Caco-2 (cell line): ENCODE measurements around the gene DDX51. TPM values are rescaled to one million over a fixed set of nuclear protein-coding genes. Genes with fewer than 3 reads are reported as not detected.
"Not testable (repeated sequence)": the region's sequence is repeated elsewhere in the genome, so short reads cannot be mapped to it uniquely, and the experiment has no call there.

Experiments
- BruUV-seq: library from RNA; stranded (reverse); fragments of 400-500 nt; replicated peaks from 2 replicates; lab custom pipeline; 2021; lab: Mats Ljungman, UMichigan
- CTCF ChIA-PET: fragments of 300-600 bp; sonication (Branson Sonifier 250); formaldehyde crosslinking; loops from one replicate; lab custom pipeline; 2022; ENCODE audit warnings: antibody characterized with exemption; lab: Charles Lee
- POLR2A ChIA-PET: fragments of 300-600 bp; sonication (Branson Sonifier 250); formaldehyde crosslinking; loops from one replicate; lab custom pipeline; 2022; ENCODE audit warnings: antibody characterized with exemption; lab: Charles Lee
- DNase-seq, 2 experiments: peaks; one replicate each; pipeline versions ENCODE4 v3.0.0 to v3.0.0-alpha.2; 2020 to 2022
- H3K27me3 ChIP-seq: replicated peaks from 2 replicates; pipeline ENCODE4 v1.6.0; 2011; ENCODE audit warnings: low read length; ENCODE audit not compliant: control insufficient read depth, insufficient read depth
- H3K36me3 ChIP-seq: 2 replicates; pipeline ENCODE4 v1.5.1; 2011; ENCODE audit warnings: low read length; ENCODE audit not compliant: control insufficient read depth, insufficient read depth
- H3K4me1 ChIP-seq: fragments of 250-450 bp; sonication (Bioruptor Pico); 2 replicates; pipeline ENCODE4 v1.5.1; 2020; ENCODE audit warnings: mild to moderate bottlenecking
- H3K4me3 ChIP-seq: 2 replicates; pipeline ENCODE4 v1.5.1; 2011; ENCODE audit warnings: low read depth, mild to moderate bottlenecking, control low read depth, low read length
- H3K9me3 ChIP-seq: fragments of 250-450 bp; sonication (Bioruptor Pico); 2 replicates; pipeline ENCODE4 v1.5.1; 2020; ENCODE audit warnings: mild to moderate bottlenecking, moderate library complexity
- H3K27ac Mint-ChIP-seq: one replicate; pipeline ENCODE4 v1.8.0; 2022; ENCODE audit warnings: mixed read lengths; ENCODE audit not compliant: unreplicated experiment
- H3K27me3 Mint-ChIP-seq: one replicate; pipeline ENCODE4 v1.8.0; 2022; ENCODE audit warnings: mixed read lengths; ENCODE audit not compliant: insufficient read depth, unreplicated experiment
- H3K36me3 Mint-ChIP-seq: one replicate; pipeline ENCODE4 v1.8.0; 2022; ENCODE audit warnings: mild to moderate bottlenecking, mixed read lengths; ENCODE audit not compliant: insufficient read depth, unreplicated experiment
- H3K4me1 Mint-ChIP-seq: one replicate; pipeline ENCODE4 v1.8.0; 2022; ENCODE audit warnings: low read depth, mixed read lengths; ENCODE audit not compliant: unreplicated experiment
- H3K4me3 Mint-ChIP-seq: one replicate; pipeline ENCODE4 v1.8.0; 2022; ENCODE audit warnings: mild to moderate bottlenecking, moderate library complexity, mixed read lengths; ENCODE audit not compliant: unreplicated experiment
- H3K9me3 Mint-ChIP-seq: one replicate; pipeline ENCODE4 v1.8.0; 2022; ENCODE audit warnings: mixed read lengths; ENCODE audit not compliant: unreplicated experiment
- CTCF ChIP-seq, 2 experiments: fragments of 200-600 bp in 1 of 2; IDR thresholded peaks; 1 replicate in 1 of 2; 2 replicates in 1 of 2; pipeline versions ENCODE4 v1.5.1 to v1.8.0; 2011 to 2022; ENCODE audit warnings: antibody characterized with exemption in 1 of 2, control low read depth in 1 of 2, inconsistent platforms in 1 of 2, low read depth in 1 of 2, low read length in 1 of 2, mild to moderate bottlenecking in 1 of 2, moderate library complexity in 1 of 2; ENCODE audit not compliant: insufficient read depth in 1 of 2, severe bottlenecking in 1 of 2, unreplicated experiment in 1 of 2
- intact Hi-C: fragments of 100-400 bp; cut with micrococcal nuclease; formaldehyde crosslinking; loops from one replicate; pipeline ENCODE4 v1.10.0; 2022; ENCODE audit not compliant: unreplicated experiment
- total RNA-seq: library from RNA; stranded (reverse); gene quantifications from 2 replicates; pipeline ENCODE4 v1.2.3, GENCODE V29; 2022

DDX51 gene
- total RNA-seq, 1 experiment from 2014 or later = 40.4 TPM

GRCh38 chr12:132150780-132151144 lies 6.6 kb upstream of the DDX51 start:
- no peaks in the 10 kb centered on the region for H3K9me3 ChIP-seq
- no peak overlapping the region for H3K4me3 ChIP-seq
- Mint-ChIP-seq H3K4me1 (no peaks in the 10 kb centered on the region), H3K27ac (no peak overlapping the region), H3K27me3 (no peaks in the 10 kb centered on the region), H3K4me3 (no peak overlapping the region), H3K9me3 (no peaks in the 10 kb centered on the region), H3K36me3 (peaks cover 33% of the 10 kb centered on the region)
- intact Hi-C loops = no loop called here
- H3K27me3 ChIP-seq = no peaks in the 10 kb centered on the region
- H3K4me1 ChIP-seq = no peaks in the 10 kb centered on the region
- TF ChIP-seq CTCF (IDR thresholded peaks at IDR 0.05; ENCODE audit: insufficient read depth in 1 of 2, low read depth in 1 of 2, low read length in 1 of 2, severe bottlenecking in 1 of 2, unreplicated experiment in 1 of 2) = no peak
- CTCF ChIA-PET = no interaction called here
- POLR2A ChIA-PET = no interaction called here
- no peak for DNase-seq
- H3K36me3 ChIP-seq = peaks cover 2% of the 10 kb centered on the region; the same call in 1 of the 2 replicates
- no TSS peak for BruUV-seq

GRCh38 chr12:132149526-132149925 lies 5.4 kb upstream of the DDX51 start:
- intact Hi-C loops, CTCF ChIA-PET, BruUV-seq, H3K27ac Mint-ChIP-seq, H3K9me3 Mint-ChIP-seq, DNase-seq, H3K27me3 Mint-ChIP-seq, H3K4me3 Mint-ChIP-seq, H3K9me3 ChIP-seq, H3K36me3 ChIP-seq, H3K27me3 ChIP-seq, H3K4me1 Mint-ChIP-seq, POLR2A ChIA-PET, H3K4me3 ChIP-seq, H3K4me1 ChIP-seq: not testable (repeated sequence)
- peaks cover 46% of the 10 kb centered on the region for H3K36me3 Mint-ChIP-seq

GRCh38 chr12:132148368-132149045 lies 4.4 kb upstream of the DDX51 start:
- no TSS peak for BruUV-seq
- intact Hi-C loops = no loop called here

More at GRCh38 chr12:132148368-132149045, 4.4 kb upstream of the DDX51 start:
- Mint-ChIP-seq H3K4me3 (no peak overlapping the region), H3K9me3 (no peaks in the 10 kb centered on the region), H3K4me1 (no peaks in the 10 kb centered on the region), H3K36me3 (peaks cover 53% of the 10 kb centered on the region), H3K27ac (no peak overlapping the region), H3K27me3 (no peaks in the 10 kb centered on the region)
- Histone ChIP-seq H3K27me3 (no peaks in the 10 kb centered on the region), H3K4me1 (peaks cover 6% of the 10 kb centered on the region), H3K36me3 (peaks cover 2% of the 10 kb centered on the region; the same call in 1 of the 2 replicates), H3K4me3 (no peak overlapping the region), H3K9me3 (no peaks in the 10 kb centered on the region)
- DNase-seq = no peak
- POLR2A ChIA-PET = no interaction called here
- TF ChIP-seq CTCF (IDR thresholded peaks at IDR 0.05; ENCODE audit: insufficient read depth in 1 of 2, low read depth in 1 of 2, low read length in 1 of 2, severe bottlenecking in 1 of 2, unreplicated experiment in 1 of 2) = no peak
- CTCF ChIA-PET = no interaction called here
